ENCODE measurements around the gene CALHM1. TPM values are rescaled to one million over a fixed set of nuclear protein-coding genes. Genes with fewer than 3 reads are reported as not detected.
A peak's percentile ranks its signal among the peaks of the same experiment; 100 is the strongest.
"Not testable (repeated sequence)": the region's sequence is repeated elsewhere in the genome, so short reads cannot be mapped to it uniquely, and the experiment has no call there.

CALHM1 gene
- total RNA-seq, 1 donor from 2014 or later, result 0.40 TPM

- intact Hi-C loops (cut with micrococcal nuclease), result loop anchor here (5.0 kb wide), 2 partner anchors 90 to 200 kb away; no protein-coding TSS in a partner anchor
- H3K4me1 Mint-ChIP-seq, result peaks cover 31% of the 10 kb centered on the region
- no peak for ATAC-seq (ENCODE audit: low read depth)
- peak overlapping the region; percentile 46 for H3K27ac Mint-ChIP-seq
- ChIA-PET POLR2A (interaction anchor here (0.6 to 2.5 kb wide), 2 partner anchors 21 to 168 kb away, joined by 3 to 8 read pairs; no protein-coding TSS in a partner anchor), CTCF (interaction anchor here (0.9 to 2.4 kb wide), 3 partner anchors 10 to 77 kb away, joined by 4 to 8 read pairs (median 5); no protein-coding TSS in a partner anchor)
- H3K9me3 Mint-ChIP-seq, result no peaks in the 10 kb centered on the region
- H3K4me3 Mint-ChIP-seq, result peak overlapping the region; percentile 77
- TF ChIP-seq, protein P1, sequence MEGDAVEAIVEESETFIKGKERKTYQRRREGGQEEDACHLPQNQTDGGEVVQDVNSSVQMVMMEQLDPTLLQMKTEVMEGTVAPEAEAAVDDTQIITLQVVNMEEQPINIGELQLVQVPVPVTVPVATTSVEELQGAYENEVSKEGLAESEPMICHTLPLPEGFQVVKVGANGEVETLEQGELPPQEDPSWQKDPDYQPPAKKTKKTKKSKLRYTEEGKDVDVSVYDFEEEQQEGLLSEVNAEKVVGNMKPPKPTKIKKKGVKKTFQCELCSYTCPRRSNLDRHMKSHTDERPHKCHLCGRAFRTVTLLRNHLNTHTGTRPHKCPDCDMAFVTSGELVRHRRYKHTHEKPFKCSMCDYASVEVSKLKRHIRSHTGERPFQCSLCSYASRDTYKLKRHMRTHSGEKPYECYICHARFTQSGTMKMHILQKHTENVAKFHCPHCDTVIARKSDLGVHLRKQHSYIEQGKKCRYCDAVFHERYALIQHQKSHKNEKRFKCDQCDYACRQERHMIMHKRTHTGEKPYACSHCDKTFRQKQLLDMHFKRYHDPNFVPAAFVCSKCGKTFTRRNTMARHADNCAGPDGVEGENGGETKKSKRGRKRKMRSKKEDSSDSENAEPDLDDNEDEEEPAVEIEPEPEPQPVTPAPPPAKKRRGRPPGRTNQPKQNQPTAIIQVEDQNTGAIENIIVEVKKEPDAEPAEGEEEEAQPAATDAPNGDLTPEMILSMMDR (IDR thresholded peaks at IDR 0.05), result no peak
- no peak for DNase-seq
- H3K27me3 Mint-ChIP-seq, result peaks cover 30% of the 10 kb centered on the region
- H3K36me3 Mint-ChIP-seq (ENCODE audit: low read depth), result no peaks in the 10 kb centered on the region
Measured at GRCh38 chr10:103492655-103493261, 34.1 kb upstream of the CALHM1 start.

DNA sequence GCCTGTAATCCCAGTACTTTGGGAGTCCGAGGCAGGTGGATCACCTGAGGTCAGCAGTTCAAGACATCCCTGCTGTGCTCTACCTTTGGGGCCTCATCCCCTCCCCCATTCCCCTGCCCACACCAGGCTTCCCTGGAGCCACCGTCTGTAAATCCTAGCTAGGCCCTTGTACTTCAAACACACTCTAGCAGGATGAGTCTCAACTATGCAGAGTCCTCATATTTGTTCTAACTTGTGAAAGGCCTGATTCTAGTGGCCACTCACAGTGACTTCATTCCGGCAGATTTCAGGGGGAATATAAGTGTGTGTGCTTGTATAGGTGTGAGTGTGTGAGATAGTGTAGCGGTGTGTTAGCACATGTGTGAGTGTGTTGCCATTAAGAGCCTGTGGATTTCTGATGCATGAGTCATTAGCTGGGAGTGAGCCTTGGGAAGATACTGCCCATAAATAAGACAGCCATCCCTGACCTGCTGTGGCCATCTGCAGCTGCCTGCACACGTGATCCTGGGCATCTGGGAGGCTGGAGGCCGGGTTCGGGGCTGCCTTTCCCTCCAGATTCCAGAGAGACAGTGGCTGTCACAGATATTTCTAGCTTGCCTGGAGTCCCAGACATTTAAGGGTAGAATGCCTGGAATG lies 33.1 kb upstream of the CALHM1 start:
- DNase-seq (no peak), ATAC-seq (ENCODE audit: low read depth) (no peak)
- TF ChIP-seq, protein P1 (IDR thresholded peaks at IDR 0.05), result no peak
- CTCF ChIA-PET, result interaction anchor here (1.6 to 2.4 kb wide), 3 partner anchors 9 to 76 kb away, joined by 4 to 10 read pairs (median 8); no protein-coding TSS in a partner anchor
- Mint-ChIP-seq H3K4me3 (no peak overlapping the region), H3K36me3 (ENCODE audit: low read depth) (no peaks in the 10 kb centered on the region), H3K27me3 (peaks cover 24% of the 10 kb centered on the region), H3K4me1 (peaks cover 31% of the 10 kb centered on the region), H3K27ac (no peak overlapping the region), H3K9me3 (no peaks in the 10 kb centered on the region)
- POLR2A ChIA-PET, result no interaction called here
- intact Hi-C loops (cut with micrococcal nuclease), result loop anchor here (5.0 kb wide), 2 partner anchors 90 to 200 kb away; no protein-coding TSS in a partner anchor

- Mint-ChIP-seq H3K27me3 (peaks cover 21% of the 10 kb centered on the region), H3K27ac (no peak overlapping the region), H3K36me3 (ENCODE audit: low read depth) (no peaks in the 10 kb centered on the region), H3K9me3 (no peaks in the 10 kb centered on the region), H3K4me3 (no peak overlapping the region), H3K4me1 (peaks cover 31% of the 10 kb centered on the region)
- intact Hi-C loops (cut with micrococcal nuclease), result loop anchor here (5.0 kb wide), 2 partner anchors 91 to 201 kb away; no protein-coding TSS in a partner anchor
- ATAC-seq (ENCODE audit: low read depth) (peak; percentile 13), DNase-seq (no peak)
- ChIA-PET CTCF (interaction anchor here (1.2 to 1.8 kb wide), 2 partner anchors 74 to 195 kb away, joined by 6 to 10 read pairs; no protein-coding TSS in a partner anchor), POLR2A (no interaction called here)
- TF ChIP-seq, protein P1 (IDR thresholded peaks at IDR 0.05), result no peak
Measured at GRCh38 chr10:103490986-103491314, 32.2 kb upstream of the CALHM1 start.

GRCh38 chr10:103487410-103487708 lies 28.7 kb upstream of the CALHM1 start:
- ATAC-seq (ENCODE audit: low read depth), result no peak
- CTCF ChIA-PET, result interaction anchor here (5.0 kb wide), 1 partner anchor 69 kb away, joined by 112 read pairs; no protein-coding TSS in a partner anchor

GRCh38 chr10:103486635-103487409 lies 28.1 kb upstream of the CALHM1 start:
- intact Hi-C loops (cut with micrococcal nuclease), result loop anchor here (5.0 kb wide), 1 partner anchor 650 kb away; the partner anchor contains the start of gene CYP17A1
- DNase-seq; ATAC-seq (ENCODE audit: low read depth); POLR2A ChIA-PET; H3K36me3 Mint-ChIP-seq (ENCODE audit: low read depth); H3K27me3 Mint-ChIP-seq; H3K9me3 Mint-ChIP-seq; H3K4me3 Mint-ChIP-seq; H3K27ac Mint-ChIP-seq: not testable (repeated sequence)
- CTCF ChIA-PET, result interaction anchor here (1.8 to 5.0 kb wide), 2 partner anchors 68 to 74 kb away, joined by 9 to 112 read pairs; no protein-coding TSS in a partner anchor
- H3K4me1 Mint-ChIP-seq, result peaks cover 23% of the 10 kb centered on the region

More at GRCh38 chr10:103487410-103487708, 28.7 kb upstream of the CALHM1 start:
- Mint-ChIP-seq H3K4me3 (no peak overlapping the region), H3K4me1 (peaks cover 20% of the 10 kb centered on the region), H3K27me3 (no peaks in the 10 kb centered on the region), H3K36me3 (ENCODE audit: low read depth) (no peaks in the 10 kb centered on the region), H3K9me3 (no peaks in the 10 kb centered on the region), H3K27ac (no peak overlapping the region)
- TF ChIP-seq, protein P1 (IDR thresholded peaks at IDR 0.05), result no peak
- POLR2A ChIA-PET, result no interaction called here
- DNase-seq, result no peak
- intact Hi-C loops (cut with micrococcal nuclease), result loop anchor here (5.0 kb wide), 1 partner anchor 650 kb away; the partner anchor contains the start of gene CYP17A1

Measured in activated B cell treated with CpG ODN at 0.5 μM for 24 hours (primary cell).